HEK293T (cell line): ENCODE results near the gene SIK1.

Experiments used
- CTCF ChIA-PET: fragments of 350-600 bp; formaldehyde crosslinking; extraction: SDS; loops from one replicate; lab custom pipeline; 2021; ENCODE audit warnings: antibody characterized with exemption, inconsistent platforms; lab: Yijun Ruan, JAX
- POLR2A ChIA-PET: fragments of 350-600 bp; formaldehyde crosslinking; extraction: SDS; loops from one replicate; lab custom pipeline; 2020; ENCODE audit warnings: antibody characterized with exemption, inconsistent platforms; lab: Yijun Ruan, JAX
- DNase-seq: peaks from one replicate; pipeline ENCODE4 v3.0.0; 2012; ENCODE audit warnings: mixed read lengths; ENCODE audit errors: extremely low spot score
- ARNT ChIP-seq: fragments of 450-650 bp; IDR thresholded peaks from 2 replicates; pipeline ENCODE4 v1.6.1; 2017; ENCODE audit warnings: mild to moderate bottlenecking
- BHLHE40 ChIP-seq: fragments of 450-650 bp; IDR thresholded peaks from 2 replicates; pipeline ENCODE4 v1.6.1; 2016; ENCODE audit warnings: mild to moderate bottlenecking, moderate library complexity, borderline replicate concordance
- CTBP1 ChIP-seq: fragments of 450-650 bp; IDR thresholded peaks from 2 replicates; pipeline ENCODE4 v1.6.1; 2016; ENCODE audit warnings: borderline replicate concordance
- ELF4 ChIP-seq: fragments of 450-650 bp; IDR thresholded peaks from 2 replicates; pipeline ENCODE4 v1.6.1; 2017; ENCODE audit warnings: antibody characterized with exemption
- FOXA1 ChIP-seq: fragments of 450-650 bp; IDR thresholded peaks from 2 replicates; pipeline ENCODE4 v1.6.1; 2016; ENCODE audit warnings: mild to moderate bottlenecking
- FOXK2 ChIP-seq: fragments of 450-650 bp; IDR thresholded peaks from 2 replicates; pipeline ENCODE4 v1.6.1; 2016; ENCODE audit warnings: mild to moderate bottlenecking
- FOXM1 ChIP-seq: fragments of 450-650 bp; IDR thresholded peaks from 2 replicates; pipeline ENCODE4 v1.6.1; 2017; ENCODE audit warnings: mild to moderate bottlenecking, borderline replicate concordance
- HDGF ChIP-seq: fragments of 450-650 bp; IDR thresholded peaks from 2 replicates; pipeline ENCODE4 v1.6.1; 2017; ENCODE audit warnings: antibody characterized with exemption, borderline replicate concordance
- L3MBTL2 ChIP-seq: fragments of 450-650 bp; conservative IDR thresholded peaks from 2 replicates; pipeline ENCODE4 v1.6.1; 2016; ENCODE audit warnings: mild to moderate bottlenecking
- LEF1 ChIP-seq: fragments of 450-650 bp; IDR thresholded peaks from 2 replicates; pipeline ENCODE4 v1.6.1; 2017; ENCODE audit warnings: mild to moderate bottlenecking, borderline replicate concordance
- NFRKB ChIP-seq: fragments of 450-650 bp; IDR thresholded peaks from 2 replicates; pipeline ENCODE4 v1.6.1; 2016; ENCODE audit warnings: mild to moderate bottlenecking, moderate library complexity
- PKNOX1 ChIP-seq: fragments of 450-650 bp; IDR thresholded peaks from 2 replicates; pipeline ENCODE4 v1.6.1; 2016
- SP1 ChIP-seq: fragments of 450-650 bp; IDR thresholded peaks from 2 replicates; pipeline ENCODE4 v1.6.1; 2017
- SUZ12 ChIP-seq: fragments of 450-650 bp; IDR thresholded peaks from 2 replicates; pipeline ENCODE4 v1.6.1; 2016; ENCODE audit warnings: mild to moderate bottlenecking
- TARDBP ChIP-seq: fragments of 450-650 bp; IDR thresholded peaks from 2 replicates; pipeline ENCODE4 v1.6.1; 2016
- ZNF384 ChIP-seq: fragments of 450-650 bp; IDR thresholded peaks from 2 replicates; pipeline ENCODE4 v1.6.1; 2016

SIK1 gene

GRCh38 chr21:43376478-43376882 is 50.5 kb downstream of the SIK1 start:
- DNase-seq = no peak
- CTCF ChIA-PET = no interaction called here
- no peak for TF ChIP-seq SP1
- TF ChIP-seq ZNF384 = no peak
- POLR2A ChIA-PET = no interaction called here

GRCh38 chr21:43375837-43376477 is 51.0 kb downstream of the SIK1 start:
- TF ChIP-seq NFRKB (no peak), TARDBP (no peak), FOXA1 (no peak), SP1 (no peak), ELF4 (no peak), ARNT (no peak), PKNOX1 (no peak), HDGF (no peak), CTBP1 (no peak), BHLHE40 (no peak), L3MBTL2 (no peak), FOXK2 (no peak), SUZ12 (no peak), ZNF384 (no peak), LEF1 (no peak), FOXM1 (no peak)
- no peak for DNase-seq
- ChIA-PET CTCF (no interaction called here), POLR2A (no interaction called here)

GRCh38 chr21:43375006-43375836 is 51.7 kb downstream of the SIK1 start:
- ChIA-PET POLR2A (no interaction called here), CTCF (interaction anchor here (0.7 kb wide), 1 partner anchor 94 kb away, joined by 3 read pairs; no protein-coding TSS in a partner anchor)
- DNase-seq = no peak
- TF ChIP-seq FOXM1 = no peak
- TF ChIP-seq ARNT = no peak
- TF ChIP-seq L3MBTL2 = no peak
- no peak for TF ChIP-seq SP1
- TF ChIP-seq NFRKB = no peak
- TF ChIP-seq SUZ12 = no peak
- no peak for TF ChIP-seq ELF4
- no peak for TF ChIP-seq CTBP1
- no peak for TF ChIP-seq TARDBP

- no peak for DNase-seq
- ChIA-PET CTCF (interaction anchor here (0.7 kb wide), 1 partner anchor 93 kb away, joined by 3 read pairs; no protein-coding TSS in a partner anchor), POLR2A (no interaction called here)
- TF ChIP-seq PKNOX1 = no peak
- no peak for TF ChIP-seq CTBP1
- TF ChIP-seq SUZ12 = no peak
- no peak for TF ChIP-seq LEF1
- no peak for TF ChIP-seq BHLHE40
- no peak for TF ChIP-seq TARDBP
- TF ChIP-seq ELF4 = no peak
- TF ChIP-seq FOXA1 = no peak
- no peak for TF ChIP-seq ZNF384
- TF ChIP-seq FOXM1 = no peak
- TF ChIP-seq ARNT = no peak
- TF ChIP-seq HDGF = no peak
- no peak for TF ChIP-seq L3MBTL2
- TF ChIP-seq NFRKB = no peak
- TF ChIP-seq SP1 = no peak
- no peak for TF ChIP-seq FOXK2
Measured at GRCh38 chr21:43374228-43374885, 52.6 kb downstream of the SIK1 start.

- DNase-seq = no peak
- CTCF ChIA-PET = no interaction called here
- POLR2A ChIA-PET = no interaction called here
- no peak for TF ChIP-seq HDGF
- TF ChIP-seq LEF1 = no peak
- TF ChIP-seq L3MBTL2 = no peak
- no peak for TF ChIP-seq SUZ12
Measured at GRCh38 chr21:43373362-43374227, 53.3 kb downstream of the SIK1 start.
